ENCODE data around the gene EIF2AK3. TPM values are rescaled to one million over a fixed set of nuclear protein-coding genes. Genes with fewer than 3 reads are reported as not detected.

EIF2AK3 gene
- total RNA-seq, 4 donors from 2014 or later, result 6.4 to 52.7 (median 19.9) TPM

DNA sequence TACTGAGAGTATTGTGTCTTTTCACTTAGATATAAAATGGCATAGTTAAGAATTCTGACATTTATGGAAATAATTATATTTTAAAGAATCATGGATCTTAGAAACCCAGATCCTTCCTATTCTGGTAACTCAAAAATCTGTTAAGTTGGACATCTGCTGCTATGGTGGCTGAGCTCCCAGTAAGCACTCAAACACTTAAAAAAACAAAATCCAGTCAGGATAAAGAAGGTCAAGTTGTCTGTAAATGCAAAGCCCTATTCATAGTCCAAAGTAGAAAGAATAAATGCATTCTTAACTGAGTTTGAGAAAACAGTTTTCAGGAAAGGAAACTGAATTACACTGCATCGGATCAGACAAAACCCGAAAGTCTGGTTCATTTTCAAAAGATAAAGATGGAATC is 35.6 kb downstream of the EIF2AK3 start:
- no peak for TF ChIP-seq CTCF (IDR thresholded peaks at IDR 0.05)
- Histone ChIP-seq H3K27me3 (no peaks in the 10 kb centered on the region), H3K27ac (no peak overlapping the region), H3K4me1 (no peaks in the 10 kb centered on the region), H3K9me3 (no peaks in the 10 kb centered on the region), H3K4me3 (no peak overlapping the region), H3K36me3 (no peaks in the 10 kb centered on the region)
- intact Hi-C loops (cut with DNase I; ENCODE audit: low total_unique reads), result no loop called here
- no peak for DNase-seq

DNA sequence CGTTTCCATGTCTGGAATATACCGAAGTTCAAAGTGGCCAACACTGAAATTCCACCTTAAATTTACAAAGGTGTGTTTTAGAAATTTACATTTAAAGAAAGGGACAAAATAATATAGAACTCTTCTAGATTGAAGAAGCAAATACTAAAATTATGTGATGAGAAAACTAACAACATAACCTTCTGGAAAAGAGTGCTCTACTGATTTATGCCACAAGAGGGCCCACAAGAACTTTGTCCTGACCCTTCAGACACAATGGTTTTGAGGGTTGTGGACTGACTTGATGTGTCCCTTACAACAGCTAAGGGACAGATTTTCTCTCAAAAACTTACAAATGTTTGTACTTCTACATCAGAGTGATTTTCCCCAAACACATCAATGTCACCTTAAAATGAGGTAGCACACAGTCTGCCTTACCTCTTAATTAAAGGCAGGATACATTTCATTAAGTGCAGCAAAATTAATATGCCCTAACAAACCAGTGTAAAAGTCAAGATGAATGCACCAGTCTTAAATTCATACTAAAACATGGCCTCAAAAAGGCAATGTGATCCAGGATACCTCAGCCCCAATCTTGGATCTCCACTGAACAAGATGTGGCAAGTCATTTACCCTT is 36.2 kb downstream of the EIF2AK3 start:
- Histone ChIP-seq H3K36me3 (no peaks in the 10 kb centered on the region), H3K27ac (no peak overlapping the region), H3K9me3 (no peaks in the 10 kb centered on the region), H3K4me3 (no peak overlapping the region), H3K4me1 (no peaks in the 10 kb centered on the region), H3K27me3 (no peaks in the 10 kb centered on the region)
- intact Hi-C loops (cut with DNase I; ENCODE audit: low total_unique reads), result no loop called here
- DNase-seq, result peak in 1 of 2 donors; percentile 19
- TF ChIP-seq POLR2A (IDR thresholded peaks at IDR 0.05), result no peak
- TF ChIP-seq CTCF (IDR thresholded peaks at IDR 0.05), result peak; percentile 67 to 72 (median 72)

DNA sequence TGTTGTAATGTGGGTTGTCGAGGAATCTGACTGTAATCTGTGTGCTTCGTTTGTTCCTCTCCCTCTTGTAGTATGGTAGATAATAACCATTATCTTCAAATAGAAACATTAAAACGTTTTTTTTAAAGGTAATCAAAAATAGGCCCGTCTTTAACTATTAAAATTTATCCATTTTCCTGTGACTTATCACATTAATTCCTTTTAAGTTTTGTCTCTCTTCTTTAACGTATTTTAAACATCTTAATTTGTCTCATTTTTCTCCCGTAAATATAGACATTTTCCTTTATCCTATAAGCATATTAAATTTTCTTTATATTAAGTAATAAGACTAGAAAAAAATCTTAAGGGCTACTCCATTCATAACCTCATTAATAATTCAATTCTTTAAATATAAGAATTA is 41.3 kb downstream of the EIF2AK3 start:
- no peaks in the 10 kb centered on the region for H3K27me3 ChIP-seq
- H3K9me3 ChIP-seq, result no peaks in the 10 kb centered on the region
- no peaks in the 10 kb centered on the region for H3K36me3 ChIP-seq
- no peaks in the 10 kb centered on the region for H3K4me1 ChIP-seq
- no peak for DNase-seq
- no peak overlapping the region for H3K4me3 ChIP-seq
- H3K27ac ChIP-seq, result no peak overlapping the region
- intact Hi-C loops (cut with DNase I; ENCODE audit: low total_unique reads), result no loop called here
- TF ChIP-seq CTCF (IDR thresholded peaks at IDR 0.05) (no peak), POLR2A (IDR thresholded peaks at IDR 0.05) (no peak)

DNA sequence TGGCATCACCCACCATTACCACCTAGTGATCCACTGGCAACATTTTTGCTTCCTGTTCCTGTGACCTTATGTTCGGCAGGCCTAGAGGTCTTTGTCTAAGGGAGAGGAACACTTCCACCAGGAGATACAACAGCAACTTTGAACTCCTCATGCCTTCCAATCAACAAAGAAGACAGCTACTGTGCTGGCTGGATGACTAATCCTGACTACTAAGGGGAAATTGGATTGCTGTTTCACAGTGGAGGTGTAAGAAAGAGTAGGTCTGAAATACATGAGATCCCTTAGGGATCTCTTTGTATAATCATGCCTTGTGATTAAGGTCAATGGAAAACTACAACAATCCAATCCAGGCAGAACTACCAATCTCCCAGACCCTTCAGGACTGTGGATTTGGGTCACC is 45.2 kb downstream of the EIF2AK3 start:
- Histone ChIP-seq H3K4me3 (no peak overlapping the region), H3K27me3 (no peaks in the 10 kb centered on the region), H3K4me1 (no peaks in the 10 kb centered on the region), H3K9me3 (no peaks in the 10 kb centered on the region), H3K36me3 (no peaks in the 10 kb centered on the region), H3K27ac (no peak overlapping the region)
- no peak for DNase-seq
- intact Hi-C loops (cut with DNase I; ENCODE audit: low total_unique reads), result no loop called here
- TF ChIP-seq POLR2A (IDR thresholded peaks at IDR 0.05), result no peak
- TF ChIP-seq CTCF (IDR thresholded peaks at IDR 0.05), result no peak

DNA sequence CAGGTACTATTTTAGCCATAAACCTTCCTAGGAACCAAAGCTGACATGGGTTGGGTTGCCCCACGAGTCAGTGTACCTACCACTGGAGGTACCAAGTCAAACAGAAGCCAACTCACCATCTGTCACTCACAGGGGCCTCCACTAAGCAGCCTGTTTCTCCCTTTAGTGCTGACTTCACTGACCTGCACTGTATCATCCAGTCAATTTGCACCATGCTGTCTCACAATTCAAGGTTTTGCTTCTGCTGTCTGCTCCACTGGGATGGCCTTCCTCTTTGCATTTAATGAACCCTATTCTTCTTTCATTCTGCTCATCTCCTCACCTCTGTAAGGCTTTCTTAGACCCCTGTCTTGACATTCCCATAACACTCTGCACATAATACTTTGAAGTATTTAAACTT is 47.2 kb downstream of the EIF2AK3 start:
- Histone ChIP-seq H3K27ac (no peak overlapping the region), H3K27me3 (no peaks in the 10 kb centered on the region), H3K36me3 (no peaks in the 10 kb centered on the region), H3K4me3 (no peak overlapping the region), H3K4me1 (no peaks in the 10 kb centered on the region), H3K9me3 (no peaks in the 10 kb centered on the region)
- TF ChIP-seq POLR2A (IDR thresholded peaks at IDR 0.05) (no peak), CTCF (IDR thresholded peaks at IDR 0.05) (no peak)
- no peak for DNase-seq
- intact Hi-C loops (cut with DNase I; ENCODE audit: low total_unique reads), result no loop called here

All from uterus (tissue), 4 donors.